Transverse colon (tissue), 4 donors: ENCODE data around the gene BBS4. TPM values are rescaled to one million over a fixed set of nuclear protein-coding genes. Genes with fewer than 3 reads are reported as not detected.
"Not testable (repeated sequence)": the region's sequence is repeated elsewhere in the genome, so short reads cannot be mapped to it uniquely, and the experiment has no call there.

Experiments used
- DNase-seq: peaks from one replicate; pipeline ENCODE4 v3.0.0-alpha.2; 2019
- H3K27ac ChIP-seq, 4 donors: fragments of 200-600 bp; sonication (generic); 2 replicates each; pipeline ENCODE4 v1.5.1; 2016 to 2018; ENCODE audit warnings: inconsistent platforms in 4 of 4
- H3K27me3 ChIP-seq: fragments of 200-600 bp; sonication (generic); 2 replicates; pipeline ENCODE4 v1.5.1; 2017; ENCODE audit warnings: inconsistent platforms
- H3K36me3 ChIP-seq, 4 donors: fragments of 200-600 bp; sonication (generic); 2 replicates each; pipeline ENCODE4 v1.5.1; 2017 to 2019; ENCODE audit warnings: inconsistent platforms in 4 of 4
- H3K4me1 ChIP-seq, 4 donors: fragments of 200-600 bp; sonication (generic); 2 replicates each; pipeline ENCODE4 v1.5.1; 2017 to 2020; ENCODE audit warnings: inconsistent platforms in 4 of 4
- H3K4me3 ChIP-seq, 4 donors: fragments of 200-600 bp; sonication (generic); 1 replicate in 1 of 4; 2 replicates in 3 of 4; pipeline versions ENCODE4 v1.5.1 to v1.6.1; 2017 to 2019; ENCODE audit warnings: inconsistent platforms in 4 of 4
- H3K9me3 ChIP-seq, 2 donors: fragments of 200-600 bp; sonication (generic); 2 replicates each; pipeline ENCODE4 v1.5.1; 2017 to 2019; ENCODE audit warnings: inconsistent platforms in 2 of 2
- CTCF ChIP-seq, 5 experiments: fragments of 200-600 bp in 3 of 5; fragments of 450-650 bp in 2 of 5; sonication (generic) in 3 of 5; IDR thresholded peaks; 1 replicate in 2 of 5; 2 replicates in 3 of 5; pipeline ENCODE4 v1.5.1; 2016 to 2017; ENCODE audit warnings: antibody characterized with exemption in 5 of 5, inconsistent platforms in 3 of 5, mild to moderate bottlenecking in 2 of 5, moderate library complexity in 1 of 5
- EP300 ChIP-seq: sonication (generic); formaldehyde crosslinking; IDR thresholded peaks from one replicate; pipeline ENCODE4 v1.6.1; 2017; ENCODE audit warnings: antibody characterized with exemption, low read depth
- POLR2A ChIP-seq: fragments of 450-650 bp; IDR thresholded peaks from one replicate; pipeline ENCODE4 v1.6.1; 2016; ENCODE audit warnings: antibody characterized with exemption, mild to moderate bottlenecking, moderate library complexity
- POLR2AphosphoS5 ChIP-seq, 3 donors: sonication (generic); formaldehyde crosslinking; IDR thresholded peaks; one replicate each; pipeline ENCODE4 v1.6.1; 2016; ENCODE audit warnings: antibody characterized with exemption in 3 of 3
- WGBS, 2 donors: methylation state at CpG; one replicate each; pipeline ENCODE4 v1.1.5; 2018; ENCODE audit warnings: low coverage in 1 of 2; 5-methylcytosine and 5-hydroxymethylcytosine counted together
- in situ Hi-C, 4 donors: fragments of 200-750 bp; cut with MboI; loops; one replicate each; pipeline versions ENCODE4 v1.15.0 to v1.15.1; 2017; ENCODE audit warnings: low sequenced_read_pairs in 3 of 4, low pct_ligation_motif_present in 1 of 4, low pct_unique_long_range_greater_than_20kb in 1 of 4
- intact Hi-C: fragments of 100-400 bp; cut with DNase I; formaldehyde crosslinking; loops from one replicate; pipeline ENCODE4 v1.15.1; 2023; ENCODE audit warnings: low total_unique reads
- total RNA-seq, 4 donors: library from RNA; depleted of rRNA; stranded (reverse); fragments of >200 nt; gene quantifications; one replicate each; pipeline ENCODE4 v1.1.0, GENCODE V29; 2016

Gene BBS4, protein sequence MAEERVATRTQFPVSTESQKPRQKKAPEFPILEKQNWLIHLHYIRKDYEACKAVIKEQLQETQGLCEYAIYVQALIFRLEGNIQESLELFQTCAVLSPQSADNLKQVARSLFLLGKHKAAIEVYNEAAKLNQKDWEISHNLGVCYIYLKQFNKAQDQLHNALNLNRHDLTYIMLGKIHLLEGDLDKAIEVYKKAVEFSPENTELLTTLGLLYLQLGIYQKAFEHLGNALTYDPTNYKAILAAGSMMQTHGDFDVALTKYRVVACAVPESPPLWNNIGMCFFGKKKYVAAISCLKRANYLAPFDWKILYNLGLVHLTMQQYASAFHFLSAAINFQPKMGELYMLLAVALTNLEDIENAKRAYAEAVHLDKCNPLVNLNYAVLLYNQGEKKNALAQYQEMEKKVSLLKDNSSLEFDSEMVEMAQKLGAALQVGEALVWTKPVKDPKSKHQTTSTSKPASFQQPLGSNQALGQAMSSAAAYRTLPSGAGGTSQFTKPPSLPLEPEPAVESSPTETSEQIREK
- 10 to 100 TPM in 3 of 4 donors, 1 to 10 TPM in 1; 9.2 to 21.3 (median 19.2) TPM for total RNA-seq

DNA sequence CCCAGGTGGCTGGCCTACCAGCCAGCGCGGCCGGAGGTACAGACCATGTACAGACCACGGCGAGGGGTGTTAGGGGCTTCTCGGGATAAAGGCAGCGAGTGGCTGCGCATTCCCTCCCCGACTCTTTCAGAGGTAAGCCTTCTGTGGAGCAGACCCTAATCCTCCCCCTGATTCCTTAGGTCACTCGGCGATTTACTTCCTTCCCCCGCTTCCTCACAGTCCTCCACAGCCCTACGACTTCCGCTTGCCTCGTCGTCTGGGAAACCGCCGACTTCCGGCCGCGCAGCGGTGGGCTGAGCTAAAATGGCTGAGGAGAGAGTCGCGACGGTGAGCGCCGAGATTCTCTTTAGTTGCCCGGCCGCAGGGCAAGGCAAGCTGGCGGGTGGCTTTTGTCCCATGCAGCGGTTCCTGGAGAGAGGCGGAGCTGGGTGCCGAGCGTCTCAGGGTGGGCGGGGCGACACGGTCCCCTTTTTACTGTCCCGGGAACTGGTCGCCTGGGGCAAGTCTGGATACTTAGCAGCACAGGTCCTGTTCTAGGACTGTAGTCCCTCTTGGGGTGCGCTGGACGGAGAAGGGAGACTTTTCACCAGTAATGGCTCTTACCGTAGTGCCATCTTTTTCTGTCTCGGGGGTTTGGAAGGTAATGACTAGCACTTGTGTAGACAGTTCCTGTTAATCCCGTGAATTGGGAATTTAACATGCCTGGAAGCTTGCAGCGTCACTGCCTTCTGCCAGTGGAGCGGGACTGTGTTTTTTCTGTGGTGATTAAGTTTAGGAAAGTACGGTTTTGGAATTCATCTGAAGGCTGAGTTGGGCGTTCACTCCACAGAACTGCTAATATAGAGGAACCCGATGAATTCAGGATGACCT lies at the start of gene BBS4, which contains the start of gene HIGD2B:
BBS4 (plus strand) TSS at position 283 of the 870 bp plus-strand sequence; CDS start at position 304, 21 bp downstream.
HIGD2B (minus strand) TSS at position 258 of the 870 bp plus-strand sequence. CDS start 9,808 bp downstream, outside the sequence.
- peak; percentile 92 for DNase-seq
- H3K27me3 ChIP-seq, result no peaks in the 10 kb centered on the region
- H3K4me1 ChIP-seq, result peaks cover 3 to 21% (median 9%) of the 10 kb centered on the region in 4 donors
- in situ Hi-C loops (no loop called here), intact Hi-C loops (no loop called here)
- TF ChIP-seq EP300 (no peak), POLR2A (peak; percentile 79), CTCF (IDR thresholded peaks at IDR 0.05) (no peak), POLR2AphosphoS5 (IDR thresholded peaks at IDR 0.05) (peak; percentile 83 to 87 (median 85))
- peak within 1 kb of the TSS; percentile 57 to 71 (median 60) for H3K4me3 ChIP-seq
- 0% methylated on average over 2 to 40 of the region's 49 CpGs for WGBS, 2 donors
- no peaks in the 10 kb centered on the region for H3K36me3 ChIP-seq
- no peaks in the 10 kb centered on the region for H3K9me3 ChIP-seq
- H3K27ac ChIP-seq, result peak within 1 kb of the TSS; percentile 93 to 94 (median 94)

DNA sequence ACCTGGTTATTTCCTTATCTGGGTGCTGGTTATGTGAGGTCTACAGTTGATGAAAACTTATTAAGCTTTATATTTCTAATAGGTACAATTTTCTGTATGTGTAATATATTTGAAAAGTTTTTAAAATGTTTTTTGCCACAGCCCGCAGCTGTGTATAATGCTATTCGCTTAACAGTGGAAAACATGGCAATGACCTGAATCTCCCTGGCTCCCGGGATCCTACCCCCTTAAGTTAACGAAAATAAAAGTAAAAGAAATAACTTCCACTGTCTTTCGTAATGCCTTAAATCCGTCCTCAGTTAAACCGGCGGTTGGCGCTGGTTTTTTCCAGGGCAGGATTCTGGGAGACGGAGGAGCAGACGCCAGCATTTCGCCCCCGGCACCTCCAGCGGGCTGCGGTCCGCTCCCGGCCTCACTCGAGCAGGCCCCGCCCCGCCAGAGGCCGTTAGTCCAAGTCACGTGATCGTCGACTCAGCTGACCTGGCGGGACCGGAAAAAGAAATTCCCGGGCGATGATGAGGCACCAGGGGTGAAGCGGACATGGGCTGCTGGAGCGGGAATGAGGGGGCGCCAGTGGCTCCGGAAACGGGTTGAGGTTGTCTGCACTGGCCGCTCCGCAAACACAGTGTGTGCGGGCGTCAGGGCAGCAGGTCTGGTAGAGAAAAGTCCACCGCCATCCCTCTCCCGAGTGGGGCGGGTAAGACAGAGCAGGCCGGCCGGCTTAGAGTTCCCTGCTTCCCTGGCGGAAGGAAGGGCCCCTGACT lies 49.3 kb upstream of the BBS4 start:
- Histone ChIP-seq H3K4me3 (peak overlapping the region in 2 of 4 donors; percentile 24 to 53), H3K27ac (peak overlapping the region in 2 of 4 donors; percentile 54 to 68)
- WGBS, 2 donors, result no CpG with 5 or more reads among the region's 43 CpGs
- intact Hi-C loops, H3K36me3 ChIP-seq, H3K9me3 ChIP-seq, H3K4me1 ChIP-seq, H3K27me3 ChIP-seq, in situ Hi-C loops: not testable (repeated sequence)
- DNase-seq, result peak; percentile 86
- peak in 1 of 3 donors; percentile 16 for TF ChIP-seq POLR2AphosphoS5 (IDR thresholded peaks at IDR 0.05)

GRCh38 chr15:72639759-72640483 lies 46.1 kb upstream of the BBS4 start:
- in situ Hi-C loops, H3K27me3 ChIP-seq, DNase-seq, H3K27ac ChIP-seq, H3K4me1 ChIP-seq, H3K36me3 ChIP-seq, H3K9me3 ChIP-seq, intact Hi-C loops, H3K4me3 ChIP-seq: not testable (repeated sequence)
- no CpG with 5 or more reads among the region's 26 CpGs for WGBS, 2 donors

DNA sequence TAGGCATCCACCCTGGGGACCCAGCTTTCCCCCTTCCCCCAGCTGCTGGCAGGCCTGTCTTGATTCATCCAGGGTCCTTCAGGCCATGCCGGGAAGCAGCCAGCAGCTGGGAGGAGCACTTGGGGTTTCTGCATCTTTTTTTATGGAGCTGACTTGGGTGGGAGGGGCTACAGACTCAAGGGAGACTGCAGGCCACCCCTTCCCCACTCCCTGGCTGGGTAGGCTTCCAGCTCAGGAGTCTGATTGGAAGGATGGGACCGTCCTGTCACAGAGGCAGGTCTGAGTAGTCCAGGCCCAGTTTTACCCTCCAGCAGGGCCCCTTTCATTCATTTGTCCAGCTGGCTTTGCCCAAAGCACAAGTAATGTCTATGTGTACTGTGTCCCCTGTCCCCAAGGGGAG lies 43.7 kb upstream of the BBS4 start:
- H3K4me1 ChIP-seq, H3K4me3 ChIP-seq, H3K27ac ChIP-seq, in situ Hi-C loops, DNase-seq, intact Hi-C loops, H3K27me3 ChIP-seq, H3K36me3 ChIP-seq, H3K9me3 ChIP-seq: not testable (repeated sequence)
- WGBS, 2 donors, result no CpG with 5 or more reads among the region's 2 CpGs

DNA sequence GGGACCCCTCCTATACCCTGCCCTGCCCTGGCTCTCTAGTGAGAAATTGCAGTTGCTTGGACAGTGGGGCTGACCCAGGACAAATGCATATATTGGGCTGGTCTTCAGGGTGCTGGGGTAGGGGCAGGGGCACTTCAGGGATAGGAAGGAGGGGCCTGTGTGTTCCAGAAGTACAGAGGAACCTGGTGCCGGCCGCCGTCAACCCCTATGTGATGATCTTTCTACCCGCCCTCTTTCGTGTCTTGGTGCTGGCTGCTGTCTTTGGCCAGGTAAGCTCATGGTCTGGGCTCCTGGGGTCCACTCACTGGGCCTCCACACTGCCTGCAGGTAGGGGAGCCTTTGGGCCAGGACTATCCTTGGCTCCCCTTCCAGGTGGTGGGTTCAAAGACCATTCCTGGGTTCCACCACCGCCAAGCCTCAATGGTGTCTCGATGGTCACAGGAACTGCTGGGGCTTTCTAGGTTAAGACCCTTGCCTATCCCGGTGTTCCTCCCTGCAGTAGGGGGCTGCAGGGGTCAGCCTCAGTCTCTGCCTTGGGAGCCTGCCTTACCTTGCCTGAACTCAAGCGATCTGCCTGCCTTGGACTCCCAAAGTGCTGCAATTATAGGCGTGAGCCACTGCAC lies 37.3 kb upstream of the BBS4 start:
- in situ Hi-C loops, H3K27me3 ChIP-seq, H3K27ac ChIP-seq, H3K9me3 ChIP-seq, H3K4me3 ChIP-seq, DNase-seq, H3K36me3 ChIP-seq, intact Hi-C loops, H3K4me1 ChIP-seq: not testable (repeated sequence)
- WGBS, 2 donors, result 79 to 90% methylated on average over 2 to 8 of the region's 10 CpGs

- in situ Hi-C loops, H3K4me1 ChIP-seq, H3K36me3 ChIP-seq, H3K9me3 ChIP-seq, DNase-seq, intact Hi-C loops, H3K4me3 ChIP-seq, H3K27me3 ChIP-seq, H3K27ac ChIP-seq: not testable (repeated sequence)
- WGBS, 2 donors, result no CpG with 5 or more reads among the region's 7 CpGs
These were observed 31.6 kb upstream of the BBS4 start, which contains the start of gene GOLGA6B for GRCh38 chr15:72654397-72654796. TSS of gene GOLGA6B (plus strand) at chr15:72654697. CDS start at chr15:72654738, 41 bp downstream.

- H3K4me3 ChIP-seq, H3K27ac ChIP-seq, H3K36me3 ChIP-seq, H3K9me3 ChIP-seq, H3K27me3 ChIP-seq, intact Hi-C loops, in situ Hi-C loops, DNase-seq, H3K4me1 ChIP-seq: not testable (repeated sequence)
- WGBS, 2 donors, result no CpG with 5 or more reads among the region's 3 CpGs
These were observed 30.0 kb upstream of the BBS4 start for GRCh38 chr15:72656014-72656413.

DNA sequence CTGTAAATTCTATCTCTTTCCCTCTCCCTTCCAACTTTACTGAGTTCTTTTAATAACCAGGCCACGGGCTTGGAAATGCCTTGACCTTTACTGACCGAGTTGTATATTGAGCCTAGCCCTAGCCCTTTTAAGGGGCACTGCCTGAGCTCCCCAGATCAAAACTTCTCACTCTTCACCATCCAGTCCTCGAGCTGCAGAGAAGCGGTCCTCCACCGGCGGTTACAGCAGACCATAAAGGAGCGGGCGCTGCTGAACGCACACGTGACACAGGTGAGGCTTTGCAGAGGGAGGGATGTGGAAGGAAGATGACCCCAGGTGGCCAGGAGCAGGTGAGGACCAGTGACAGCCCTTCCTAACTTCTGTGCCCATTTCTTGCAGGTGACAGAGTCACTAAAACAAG lies 24.9 kb upstream of the BBS4 start:
- H3K4me1 ChIP-seq, DNase-seq, H3K27me3 ChIP-seq, H3K9me3 ChIP-seq, intact Hi-C loops, H3K27ac ChIP-seq, in situ Hi-C loops, H3K36me3 ChIP-seq, H3K4me3 ChIP-seq: not testable (repeated sequence)
- 76% methylated on average over 10 of the region's 10 CpGs; no CpG with 5 or more reads in 1 of the 2 donors for WGBS, 2 donors
